Osteocyte (in vitro differentiated cells): ENCODE results near the gene CXCL11. TPM values are rescaled to one million over a fixed set of nuclear protein-coding genes. Genes with fewer than 3 reads are reported as not detected.

ENCODE experiments used
- DNase-seq: peaks from one replicate; pipeline ENCODE4 v3.0.0; 2021; ENCODE audit warnings: mixed read lengths; ENCODE audit not compliant: unreplicated experiment; ENCODE audit errors: extremely low spot score
- H3K27ac Mint-ChIP-seq: one replicate; pipeline ENCODE4 v1.8.0; 2021; ENCODE audit warnings: mild to moderate bottlenecking, mixed read lengths; ENCODE audit not compliant: unreplicated experiment
- H3K27me3 Mint-ChIP-seq: one replicate; pipeline ENCODE4 v1.8.0; 2021; ENCODE audit warnings: mixed read lengths; ENCODE audit not compliant: unreplicated experiment
- H3K36me3 Mint-ChIP-seq: one replicate; pipeline ENCODE4 v1.8.0; 2021; ENCODE audit warnings: mixed read lengths; ENCODE audit not compliant: unreplicated experiment
- H3K4me1 Mint-ChIP-seq: one replicate; pipeline ENCODE4 v1.8.0; 2021; ENCODE audit warnings: mixed read lengths; ENCODE audit not compliant: unreplicated experiment
- H3K4me3 Mint-ChIP-seq: one replicate; pipeline ENCODE4 v1.8.0; 2021; ENCODE audit warnings: mild to moderate bottlenecking, moderate library complexity, mixed read lengths; ENCODE audit not compliant: unreplicated experiment
- H3K9me3 Mint-ChIP-seq: one replicate; pipeline ENCODE4 v1.8.0; 2021; ENCODE audit warnings: mixed read lengths; ENCODE audit not compliant: unreplicated experiment
- CTCF ChIP-seq: fragments of 200-600 bp; sonication (generic); IDR thresholded peaks from 2 replicates; pipeline ENCODE4 v1.5.0; 2021; ENCODE audit warnings: antibody characterized with exemption, mild to moderate bottlenecking, moderate library complexity
- total RNA-seq: library from RNA; stranded (reverse); gene quantifications from 2 replicates; pipeline ENCODE4 v1.2.1, GENCODE V29; 2021

Gene CXCL11
- total RNA-seq, 1 donor from 2014 or later: not detected

DNA sequence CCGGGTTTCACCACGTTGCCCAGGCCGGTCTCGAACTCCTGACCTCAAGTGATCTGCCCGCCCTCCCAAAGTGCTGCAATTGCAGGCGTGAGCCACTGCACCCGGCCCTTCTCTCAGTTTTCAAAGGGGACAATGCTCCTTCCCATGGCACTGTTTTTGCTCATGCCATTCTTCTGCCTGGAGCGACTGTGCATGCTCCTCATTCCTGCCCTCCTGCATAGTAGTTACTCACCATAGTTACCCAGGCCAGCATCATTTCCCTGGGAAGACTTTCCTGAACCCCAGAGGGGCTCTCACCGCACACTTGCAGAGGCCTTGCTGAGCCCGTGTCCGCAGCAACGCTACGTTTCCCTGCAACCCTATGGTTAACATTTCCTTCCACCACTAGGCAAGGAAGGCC lies 25.3 kb downstream of the CXCL11 start:
- no peak overlapping the region for H3K27ac Mint-ChIP-seq
- no peaks in the 10 kb centered on the region for H3K36me3 Mint-ChIP-seq
- no peak overlapping the region for H3K4me3 Mint-ChIP-seq
- no peak for TF ChIP-seq CTCF
- H3K27me3 Mint-ChIP-seq: peaks cover 51% of the 10 kb centered on the region
- no peaks in the 10 kb centered on the region for H3K9me3 Mint-ChIP-seq
- no peak for DNase-seq
- peaks cover 13% of the 10 kb centered on the region for H3K4me1 Mint-ChIP-seq

- Mint-ChIP-seq H3K36me3 (no peaks in the 10 kb centered on the region), H3K9me3 (no peaks in the 10 kb centered on the region), H3K27ac (no peak overlapping the region), H3K4me3 (no peak overlapping the region), H3K27me3 (peaks cover 47% of the 10 kb centered on the region), H3K4me1 (peaks cover 13% of the 10 kb centered on the region)
- DNase-seq: no peak
- no peak for TF ChIP-seq CTCF
Measured at GRCh38 chr4:76009311-76009710, 26.6 kb downstream of the CXCL11 start.

GRCh38 chr4:76007089-76007862 lies 28.6 kb downstream of the CXCL11 start, which contains the start of gene CXCL9:
CXCL9 (minus strand) TSS chr4:76007509; CDS start chr4:76007449, 60 bp downstream.
- no peak for TF ChIP-seq CTCF
- Mint-ChIP-seq H3K4me3 (no peak within 1 kb of the TSS), H3K27ac (no peak within 1 kb of the TSS), H3K4me1 (peaks cover 10% of the 10 kb centered on the region), H3K27me3 (peaks cover 52% of the 10 kb centered on the region), H3K9me3 (no peaks in the 10 kb centered on the region), H3K36me3 (no peaks in the 10 kb centered on the region)
- no peak for DNase-seq

- no peaks in the 10 kb centered on the region for H3K36me3 Mint-ChIP-seq
- DNase-seq: no peak
- no peak overlapping the region for H3K4me3 Mint-ChIP-seq
- peaks cover 60% of the 10 kb centered on the region for H3K27me3 Mint-ChIP-seq
- no peaks in the 10 kb centered on the region for H3K4me1 Mint-ChIP-seq
- H3K9me3 Mint-ChIP-seq: no peaks in the 10 kb centered on the region
- no peak overlapping the region for H3K27ac Mint-ChIP-seq
- no peak for TF ChIP-seq CTCF
Measured at GRCh38 chr4:76003620-76004019, 32.2 kb downstream of the CXCL11 start.

DNA sequence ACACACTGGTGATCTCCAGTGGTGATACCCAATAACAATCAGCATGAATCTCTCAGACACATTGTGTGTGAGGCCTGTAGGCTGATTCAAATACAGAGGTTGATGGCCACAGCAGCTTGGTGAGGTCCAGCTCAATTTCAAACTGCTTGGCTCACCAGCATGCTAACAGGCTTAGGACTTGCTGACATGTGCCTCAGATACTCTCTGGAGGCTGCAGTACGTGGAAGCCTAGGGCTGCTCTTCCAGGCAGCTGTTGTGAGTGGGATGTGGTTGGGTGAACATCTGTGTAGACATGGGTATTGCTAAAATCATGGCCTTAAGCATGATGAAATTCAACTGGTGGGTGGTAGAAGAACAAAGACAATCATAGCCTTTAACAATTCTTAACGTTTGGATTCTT lies 32.8 kb downstream of the CXCL11 start:
- H3K36me3 Mint-ChIP-seq: no peaks in the 10 kb centered on the region
- TF ChIP-seq CTCF: no peak
- no peak for DNase-seq
- H3K27ac Mint-ChIP-seq: no peak overlapping the region
- no peak overlapping the region for H3K4me3 Mint-ChIP-seq
- no peaks in the 10 kb centered on the region for H3K9me3 Mint-ChIP-seq
- no peaks in the 10 kb centered on the region for H3K4me1 Mint-ChIP-seq
- H3K27me3 Mint-ChIP-seq: peaks cover 55% of the 10 kb centered on the region
